Smooth muscle cell of the coronary artery (primary cell): Measurements from ENCODE around the gene ZNF248. TPM values are rescaled to one million over a fixed set of nuclear protein-coding genes. Genes with fewer than 3 reads are reported as not detected.

ENCODE experiments used
- total RNA-seq: library from RNA; depleted of rRNA; stranded (reverse); fragments of >200 nt; gene quantifications from 2 replicates; pipeline ENCODE4 v1.2.3, GENCODE V29; 2014; ENCODE audit warnings: low replicate concordance

The ZNF248 gene
- 6.7 and 7.1 TPM in 2 replicates for total RNA-seq

DNA sequence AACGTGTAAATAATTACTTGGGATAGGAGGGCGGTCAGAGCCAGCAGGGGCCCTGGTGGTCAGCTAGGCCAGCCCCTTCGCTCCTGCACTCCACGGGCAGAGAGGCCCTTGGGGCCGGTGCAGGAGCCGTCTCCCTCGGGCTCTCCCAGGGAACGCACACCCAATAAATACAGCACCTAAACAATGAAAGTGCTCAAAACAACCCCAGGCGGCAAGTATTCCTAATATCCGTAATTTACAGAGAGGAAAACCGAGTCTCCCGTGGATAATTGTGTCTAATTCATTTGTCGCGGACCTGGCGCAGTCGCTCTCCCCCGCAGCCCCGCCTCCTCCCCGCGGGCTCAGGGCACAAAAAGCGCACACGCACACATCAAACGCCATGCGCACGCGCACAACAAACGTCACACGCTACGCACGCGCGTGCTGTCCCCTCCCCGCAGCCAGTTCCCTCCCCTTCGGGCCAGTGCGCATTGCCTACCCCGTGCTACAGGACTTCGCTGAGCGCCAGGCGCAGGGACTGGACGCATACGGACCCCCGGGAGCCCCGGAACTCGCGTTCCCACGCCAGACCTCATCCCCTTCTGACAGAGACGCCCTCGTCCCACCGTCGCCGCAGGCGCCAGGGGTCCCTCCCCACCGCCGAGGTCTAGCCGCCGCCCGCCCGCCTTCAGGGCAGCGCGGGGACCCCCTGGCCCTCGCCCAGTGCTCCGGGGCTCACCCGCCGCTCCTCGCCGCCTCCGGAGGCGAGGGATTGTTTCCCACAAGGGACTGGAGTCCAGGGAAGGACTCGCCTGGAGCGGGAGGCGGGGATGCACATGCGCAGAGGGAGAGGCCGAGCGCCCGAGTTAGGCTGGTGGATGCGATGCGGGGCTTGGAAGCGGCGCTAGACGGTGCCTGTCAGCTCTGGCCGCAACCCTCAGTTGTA, at the start of gene ZNF248:
TSS of gene ZNF248 (minus strand) at position 324 of the 925 bp plus-strand sequence. CDS start 1,300 bp downstream, outside the sequence.

Other genes starting within 250 kb of the ZNF248 start
- 6.9 and 10.5 TPM in 2 replicates for gene ZNF25, start 119.0 kb upstream of the ZNF248 start, total RNA-seq
- 6.9 and 9.8 TPM in 2 replicates for gene ZNF33A, start 153.1 kb upstream of the ZNF248 start, total RNA-seq
- 7.2 and 27.0 TPM in 2 replicates for gene ZNF37A, start 236.7 kb upstream of the ZNF248 start, total RNA-seq